Pancreas (tissue), 10 donors: ENCODE data around the gene MYOM1. TPM values are rescaled to one million over a fixed set of nuclear protein-coding genes. Genes with fewer than 3 reads are reported as not detected.

Experiments used
- ATAC-seq, 4 donors: fragments of 200-7000 bp; cut with Tn5 transposase; one replicate each; pipeline versions ENCODE4 v1.8.0 to v1.9.1; 2020; ENCODE audit warnings: mild to moderate bottlenecking in 4 of 4, moderate library complexity in 4 of 4
- DNase-seq, 6 donors: peaks; one replicate each; pipeline ENCODE4 v3.0.0-alpha.2; 2020
- FAIRE-seq: peaks from 2 replicates; lab custom pipeline; 2012; peaks lifted over from hg19 to GRCh38; lab: Jason Lieb, UNC
- H3K27ac ChIP-seq, 4 donors: fragments of 200-600 bp; sonication (generic); 1 replicate in 3 of 4; 2 replicates in 1 of 4; pipeline versions ENCODE4 v1.5.0 to v1.8.0; 2020
- H3K27me3 ChIP-seq, 4 donors: fragments of 200-600 bp; one replicate each; pipeline ENCODE4 v1.8.0; 2021
- H3K36me3 ChIP-seq, 3 donors: fragments of 200-600 bp; sonication (generic) in 1 of 3; one replicate each; pipeline versions ENCODE4 v1.5.0 to v1.8.0; 2020 to 2021
- H3K4me1 ChIP-seq, 3 donors: fragments of 200-600 bp; one replicate each; pipeline ENCODE4 v1.8.0; 2021
- H3K4me3 ChIP-seq, 4 donors: fragments of 200-600 bp; sonication (generic) in 2 of 4; one replicate each; pipeline versions ENCODE4 v1.5.0 to v1.8.0; 2020 to 2021
- H3K9me3 ChIP-seq, 4 donors: fragments of 200-600 bp; one replicate each; pipeline ENCODE4 v1.8.0; 2021
- WGBS, 2 donors: extraction: QIAGEN DNeasy Blood & Tissue Kit; methylation state at CpG; one replicate each; pipeline ENCODE4 v1.1.7; 2013; 5-methylcytosine and 5-hydroxymethylcytosine counted together
- intact Hi-C, 3 donors: fragments of 100-400 bp; cut with DNase I; formaldehyde crosslinking; loops; one replicate each; pipeline versions ENCODE4 v1.11.1 to v1.14.2; 2022
- polyA plus RNA-seq, 2 donors: library from polyadenylated mRNA; stranded (reverse); fragments of 200-250 nt; gene quantifications; one replicate each; pipeline ENCODE4 v1.2.3, GENCODE V29; 2013
- total RNA-seq, 6 donors: library from RNA; stranded (reverse); fragmentation: NEBNext Ultra II Directional in 4 of 6; extraction: Animal tissue kit (Norgen Biotek cat#: 25700) in 4 of 6; gene quantifications; one replicate each; pipeline versions ENCODE4 v1.2.1 to v1.2.4, GENCODE V29; 2021 to 2023
- TF ChIP-seq, protein P1 (sequence below), 4 donors: fragments of 200-600 bp; sonication (generic) in 3 of 4; IDR thresholded peaks; one replicate each; pipeline versions ENCODE4 v1.5.0 to v1.8.0; 2021; ENCODE audit warnings: antibody characterized with exemption in 4 of 4
- donor health status: healthy with polysubstance abuse.
- donor health status: DM: no; HTN: no; CAD: no; lungs with moderate emphysema.
- donor health status: DM: no; HTN: no; CAD: no.
- donor health status: control.
- donor health status: control.
- donor health status: Bipolar disorder and iron deficiency.
- donor health status: DM: yes; HTN: yes; CAD: no.
- donor health status: DM: no; HTN: no; CAD: no.
- donor health status: DM: no; HTN: no; CAD: no.
- donor health status: DM: yes; HTN: yes; CAD: no.

Gene MYOM1
- total and polyA plus RNA-seq, 8 donors, result 4.7 to 18.2 (median 14.2) TPM

DNA sequence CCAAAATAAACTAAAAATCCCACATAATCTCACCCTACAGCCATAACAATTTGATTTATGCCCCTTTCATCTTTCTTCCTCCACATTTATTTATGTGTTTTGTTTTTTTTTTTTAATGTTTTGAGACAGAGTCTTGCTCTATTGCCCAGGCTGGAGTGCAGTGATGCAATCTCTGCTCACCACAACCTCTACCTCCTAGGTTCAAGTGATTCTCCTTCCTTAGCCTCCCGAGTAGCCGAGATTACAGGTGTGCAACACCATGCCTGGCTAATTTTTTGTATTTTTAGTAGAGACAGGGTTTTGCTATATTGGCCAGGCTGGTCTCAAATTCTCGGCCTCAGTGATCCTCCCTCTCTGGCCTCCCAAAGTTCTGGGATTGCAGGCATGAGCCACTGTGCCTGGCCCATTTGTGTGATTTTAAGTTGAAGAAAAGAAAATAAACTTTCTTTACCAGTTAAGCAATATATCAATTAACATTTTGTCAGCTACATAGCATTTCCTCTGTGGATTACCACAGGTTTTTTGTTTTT lies 170.9 kb downstream of the MYOM1 start:
- no peaks in the 10 kb centered on the region for H3K9me3 ChIP-seq
- intact Hi-C loops, result no loop called here
- H3K4me1 ChIP-seq, result peaks cover 13 to 28% (median 21%) of the 10 kb centered on the region in 3 donors
- H3K27ac ChIP-seq, result no peak overlapping the region
- no peak for FAIRE-seq
- H3K36me3 ChIP-seq, result no peaks in the 10 kb centered on the region
- no peak for ATAC-seq
- H3K27me3 ChIP-seq, result no peaks in the 10 kb centered on the region
- no peak overlapping the region for H3K4me3 ChIP-seq
- TF ChIP-seq, protein P1, sequence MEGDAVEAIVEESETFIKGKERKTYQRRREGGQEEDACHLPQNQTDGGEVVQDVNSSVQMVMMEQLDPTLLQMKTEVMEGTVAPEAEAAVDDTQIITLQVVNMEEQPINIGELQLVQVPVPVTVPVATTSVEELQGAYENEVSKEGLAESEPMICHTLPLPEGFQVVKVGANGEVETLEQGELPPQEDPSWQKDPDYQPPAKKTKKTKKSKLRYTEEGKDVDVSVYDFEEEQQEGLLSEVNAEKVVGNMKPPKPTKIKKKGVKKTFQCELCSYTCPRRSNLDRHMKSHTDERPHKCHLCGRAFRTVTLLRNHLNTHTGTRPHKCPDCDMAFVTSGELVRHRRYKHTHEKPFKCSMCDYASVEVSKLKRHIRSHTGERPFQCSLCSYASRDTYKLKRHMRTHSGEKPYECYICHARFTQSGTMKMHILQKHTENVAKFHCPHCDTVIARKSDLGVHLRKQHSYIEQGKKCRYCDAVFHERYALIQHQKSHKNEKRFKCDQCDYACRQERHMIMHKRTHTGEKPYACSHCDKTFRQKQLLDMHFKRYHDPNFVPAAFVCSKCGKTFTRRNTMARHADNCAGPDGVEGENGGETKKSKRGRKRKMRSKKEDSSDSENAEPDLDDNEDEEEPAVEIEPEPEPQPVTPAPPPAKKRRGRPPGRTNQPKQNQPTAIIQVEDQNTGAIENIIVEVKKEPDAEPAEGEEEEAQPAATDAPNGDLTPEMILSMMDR (IDR thresholded peaks at IDR 0.05), result no peak
- 93 to 94% methylated on average over 3 of the region's 3 CpGs for WGBS, 2 donors
- no peak for DNase-seq

DNA sequence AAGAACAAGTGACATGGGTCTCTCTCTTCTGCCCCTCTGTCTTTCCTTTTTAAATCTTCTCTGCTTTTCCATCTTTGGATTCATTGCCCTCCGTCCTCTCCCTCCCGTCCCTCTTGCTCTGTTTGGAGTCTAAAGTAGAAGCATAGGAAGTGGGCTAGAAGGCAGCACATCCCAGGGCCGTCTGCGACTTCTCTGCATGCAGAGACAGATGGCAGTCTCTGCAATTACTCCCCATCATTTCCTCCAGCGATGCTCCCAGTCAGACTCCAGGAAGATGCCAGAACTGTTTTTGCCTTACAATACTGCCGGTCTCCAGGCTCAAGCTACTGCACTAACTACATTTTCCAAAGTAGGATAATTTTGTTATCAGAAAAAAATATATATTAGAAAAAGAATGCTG lies 171.6 kb downstream of the MYOM1 start:
- WGBS, 2 donors, result 79 to 82% methylated on average over 6 of the region's 6 CpGs
- ATAC-seq (no peak), FAIRE-seq (no peak), DNase-seq (no peak)
- Histone ChIP-seq H3K36me3 (no peaks in the 10 kb centered on the region), H3K27ac (no peak overlapping the region), H3K4me3 (no peak overlapping the region), H3K4me1 (peaks cover 13 to 28% (median 21%) of the 10 kb centered on the region in 3 donors), H3K9me3 (no peaks in the 10 kb centered on the region), H3K27me3 (no peaks in the 10 kb centered on the region)
- intact Hi-C loops, result no loop called here
- TF ChIP-seq, protein P1 (IDR thresholded peaks at IDR 0.05), result no peak

DNA sequence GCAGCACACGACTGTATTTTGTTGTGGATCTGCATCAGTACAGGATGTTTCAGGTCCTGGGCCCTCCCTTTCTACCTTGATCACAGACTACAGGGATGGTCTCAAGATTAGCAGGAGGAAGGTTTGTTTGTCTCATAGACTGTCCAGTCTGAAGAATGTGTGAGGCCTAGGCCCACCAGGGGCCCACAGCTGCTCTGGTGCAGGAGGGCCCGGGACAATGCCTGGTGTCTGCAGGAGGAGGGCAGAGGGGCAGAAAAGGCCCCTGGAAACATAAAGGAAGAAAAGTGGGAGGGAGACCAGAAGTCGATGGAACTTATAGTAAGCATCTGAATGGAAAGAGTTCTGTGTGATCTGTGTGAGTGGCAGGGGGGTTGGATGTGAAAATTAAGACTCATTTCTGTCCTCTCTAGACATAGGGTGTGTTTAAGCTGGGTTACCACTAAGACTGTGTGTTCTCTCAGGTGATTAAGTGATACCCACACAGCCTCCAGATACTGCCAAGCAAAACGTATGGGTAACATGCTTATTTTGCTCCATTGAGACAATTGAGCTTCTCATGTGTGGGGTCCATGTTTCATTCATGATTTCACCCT lies 173.5 kb downstream of the MYOM1 start:
- H3K9me3 ChIP-seq, result no peaks in the 10 kb centered on the region
- 79 to 83% methylated on average over 4 of the region's 4 CpGs for WGBS, 2 donors
- peaks cover 12 to 17% (median 13%) of the 10 kb centered on the region in 3 donors for H3K4me1 ChIP-seq
- no peak overlapping the region for H3K27ac ChIP-seq
- H3K27me3 ChIP-seq, result no peaks in the 10 kb centered on the region
- FAIRE-seq, result no peak
- no peaks in the 10 kb centered on the region for H3K36me3 ChIP-seq
- no peak for DNase-seq
- intact Hi-C loops, result no loop called here
- ATAC-seq, result no peak
- H3K4me3 ChIP-seq, result no peak overlapping the region
- TF ChIP-seq, protein P1 (IDR thresholded peaks at IDR 0.05), result no peak

DNA sequence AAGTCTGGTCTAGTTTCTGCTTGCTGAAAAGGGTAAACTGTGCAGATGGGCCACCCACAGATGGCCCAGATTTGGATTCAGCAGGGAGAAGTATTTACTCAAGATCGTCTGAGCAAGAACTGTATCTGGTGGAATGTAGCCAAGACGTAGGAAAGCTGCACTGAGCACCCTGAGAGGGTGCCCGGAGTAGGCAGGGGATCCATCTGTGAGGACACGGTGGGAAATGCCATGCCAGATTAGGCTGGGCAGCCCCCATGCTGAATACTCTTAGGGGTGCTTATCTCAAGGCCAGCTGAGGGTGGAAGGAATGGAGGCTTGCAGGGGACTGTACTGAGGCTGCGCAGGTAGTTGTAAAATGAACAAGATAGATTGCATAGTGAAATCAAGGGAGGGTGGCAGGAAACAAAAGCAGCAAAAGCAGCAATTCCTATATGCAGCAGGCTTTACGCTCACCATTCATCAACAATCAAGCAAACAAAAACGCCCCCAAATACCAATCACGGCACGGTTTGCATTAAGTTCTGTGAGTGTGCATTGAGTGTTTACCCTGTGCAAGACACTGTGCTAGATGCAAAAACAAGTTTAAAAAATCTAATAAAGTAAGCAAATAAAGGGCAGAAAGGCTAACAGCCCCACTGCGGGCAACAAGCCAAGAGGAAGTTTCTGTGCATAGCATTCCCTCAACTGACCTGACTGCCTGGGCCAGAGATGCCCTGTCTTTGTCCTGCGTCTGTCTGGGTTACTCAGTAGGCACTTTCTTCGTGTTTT lies 174.7 kb downstream of the MYOM1 start:
- intact Hi-C loops, result no loop called here
- Histone ChIP-seq H3K36me3 (no peaks in the 10 kb centered on the region), H3K9me3 (no peaks in the 10 kb centered on the region), H3K4me3 (peak overlapping the region in 1 of 4 donors; percentile 11), H3K4me1 (peaks cover 10 to 15% (median 13%) of the 10 kb centered on the region in 3 donors), H3K27me3 (no peaks in the 10 kb centered on the region), H3K27ac (peak overlapping the region in 3 of 4 donors; percentile 36 to 67 (median 46))
- TF ChIP-seq, protein P1 (IDR thresholded peaks at IDR 0.05), result no peak
- DNase-seq (peak; percentile 66 to 81 (median 76)), FAIRE-seq (no peak), ATAC-seq (peak; percentile 81 to 92 (median 90))
- 9 to 11% methylated on average over 12 of the region's 12 CpGs for WGBS, 2 donors
